ENCODE measurements around the gene RHOF.

DNA sequence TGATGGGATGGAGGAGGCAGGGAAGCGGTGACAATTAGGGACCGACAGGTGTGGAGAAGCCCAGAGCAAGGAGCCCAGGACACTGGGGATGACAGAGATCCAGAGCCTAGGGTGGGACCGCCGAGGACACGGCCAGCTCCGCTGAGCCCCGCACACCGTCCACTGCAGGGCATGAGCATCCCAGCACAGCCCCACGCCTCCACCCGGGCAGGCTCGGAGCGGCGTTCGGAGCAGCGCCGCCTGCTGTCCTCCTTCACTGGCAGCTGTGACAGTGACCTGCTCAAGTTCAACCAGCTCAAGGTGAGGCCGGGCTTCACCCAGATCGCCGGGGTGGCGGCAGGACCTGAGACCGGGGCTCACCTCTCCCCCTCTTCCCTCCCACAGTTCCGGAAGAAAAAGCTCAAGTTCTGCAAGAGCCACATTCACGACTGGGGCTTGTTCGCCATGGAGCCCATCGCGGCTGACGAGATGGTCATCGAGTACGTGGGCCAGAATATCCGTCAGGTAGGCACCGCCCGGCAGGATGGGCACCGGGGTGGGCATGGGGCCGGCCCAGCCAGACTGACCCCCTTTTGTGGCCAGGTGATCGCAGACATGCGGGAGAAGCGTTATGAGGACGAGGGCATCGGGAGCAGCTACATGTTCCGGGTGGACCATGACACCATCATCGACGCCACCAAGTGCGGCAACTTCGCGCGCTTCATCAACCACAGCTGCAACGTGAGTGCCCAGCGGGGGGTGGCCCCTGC lies 34.0 kb upstream of the RHOF start:
- TF ChIP-seq, protein P1, sequence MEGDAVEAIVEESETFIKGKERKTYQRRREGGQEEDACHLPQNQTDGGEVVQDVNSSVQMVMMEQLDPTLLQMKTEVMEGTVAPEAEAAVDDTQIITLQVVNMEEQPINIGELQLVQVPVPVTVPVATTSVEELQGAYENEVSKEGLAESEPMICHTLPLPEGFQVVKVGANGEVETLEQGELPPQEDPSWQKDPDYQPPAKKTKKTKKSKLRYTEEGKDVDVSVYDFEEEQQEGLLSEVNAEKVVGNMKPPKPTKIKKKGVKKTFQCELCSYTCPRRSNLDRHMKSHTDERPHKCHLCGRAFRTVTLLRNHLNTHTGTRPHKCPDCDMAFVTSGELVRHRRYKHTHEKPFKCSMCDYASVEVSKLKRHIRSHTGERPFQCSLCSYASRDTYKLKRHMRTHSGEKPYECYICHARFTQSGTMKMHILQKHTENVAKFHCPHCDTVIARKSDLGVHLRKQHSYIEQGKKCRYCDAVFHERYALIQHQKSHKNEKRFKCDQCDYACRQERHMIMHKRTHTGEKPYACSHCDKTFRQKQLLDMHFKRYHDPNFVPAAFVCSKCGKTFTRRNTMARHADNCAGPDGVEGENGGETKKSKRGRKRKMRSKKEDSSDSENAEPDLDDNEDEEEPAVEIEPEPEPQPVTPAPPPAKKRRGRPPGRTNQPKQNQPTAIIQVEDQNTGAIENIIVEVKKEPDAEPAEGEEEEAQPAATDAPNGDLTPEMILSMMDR (IDR thresholded peaks at IDR 0.05), result no peak
- no peak for TF ChIP-seq EZH2 (IDR thresholded peaks at IDR 0.05; ENCODE audit: borderline replicate concordance, insufficient read depth, low read depth, low read length, poor library complexity, severe bottlenecking)
